Esophagus muscularis mucosa (tissue), 4 donors: ENCODE data around the gene GFI1B. TPM values are rescaled to one million over a fixed set of nuclear protein-coding genes. Genes with fewer than 3 reads are reported as not detected.

Source experiments
- DNase-seq: peaks from one replicate; pipeline ENCODE4 v3.0.0-alpha.2; 2017; ENCODE audit errors: extremely low spot score
- H3K27ac ChIP-seq, 4 donors: fragments of 200-600 bp; sonication (generic); replicated peaks in 1 of 4; 1 replicate in 3 of 4; 2 replicates in 1 of 4; pipeline ENCODE4 v1.5.1; 2016 to 2019; ENCODE audit warnings: mild to moderate bottlenecking in 1 of 4
- H3K27me3 ChIP-seq, 4 donors: fragments of 200-600 bp; sonication (generic); one replicate each; pipeline versions ENCODE4 v1.5.1 to v1.6.0; 2016 to 2019
- H3K36me3 ChIP-seq, 4 donors: fragments of 200-600 bp; sonication (generic); one replicate each; pipeline ENCODE4 v1.5.1; 2016 to 2019
- H3K4me1 ChIP-seq, 4 donors: fragments of 200-600 bp; sonication (generic); one replicate each; pipeline ENCODE4 v1.5.1; 2016 to 2019
- H3K4me3 ChIP-seq, 4 donors: fragments of 200-600 bp; sonication (generic); 1 replicate in 2 of 4; 2 replicates in 2 of 4; pipeline ENCODE4 v1.5.1; 2016 to 2019; ENCODE audit warnings: mild to moderate bottlenecking in 4 of 4, moderate library complexity in 1 of 4
- H3K9me3 ChIP-seq, 4 donors: fragments of 200-600 bp; sonication (generic); 1 replicate in 3 of 4; 2 replicates in 1 of 4; pipeline ENCODE4 v1.5.1; 2016 to 2019
- EP300 ChIP-seq: sonication (generic); formaldehyde crosslinking; IDR thresholded peaks from one replicate; pipeline ENCODE4 v1.6.1; 2017; ENCODE audit warnings: antibody characterized with exemption
- POLR2A ChIP-seq: fragments of 450-650 bp; IDR thresholded peaks from one replicate; pipeline ENCODE4 v1.6.1; 2017; ENCODE audit warnings: antibody characterized with exemption, moderate library complexity, mild to moderate bottlenecking, low read depth
- POLR2AphosphoS5 ChIP-seq, 2 donors: sonication (generic); formaldehyde crosslinking; IDR thresholded peaks; one replicate each; pipeline ENCODE4 v1.6.1; 2017; ENCODE audit warnings: antibody characterized with exemption in 2 of 2
- WGBS: methylation state at CpG from one replicate; pipeline ENCODE4 v1.1.5; 2018; 5-methylcytosine and 5-hydroxymethylcytosine counted together
- intact Hi-C: fragments of 100-400 bp; cut with DNase I; formaldehyde crosslinking; loops from one replicate; pipeline ENCODE4 v1.15.1; 2023
- total RNA-seq, 4 donors: library from RNA; depleted of rRNA; stranded (reverse); fragments of >200 nt; gene quantifications; one replicate each; pipeline versions ENCODE4 v1.1.0 to v1.2.1, GENCODE V29; 2016
- TF ChIP-seq, protein P1 (sequence below), 3 experiments: fragments of 200-600 bp in 2 of 3; fragments of 450-650 bp in 1 of 3; sonication (generic) in 2 of 3; IDR thresholded peaks; one replicate each; pipeline ENCODE4 v1.5.1; 2017 to 2019; ENCODE audit warnings: antibody characterized with exemption in 3 of 3, mild to moderate bottlenecking in 2 of 3, moderate library complexity in 1 of 3

The GFI1B gene
- total RNA-seq, 4 donors from 2014 or later, result 0.17 TPM; not detected in 3

DNA sequence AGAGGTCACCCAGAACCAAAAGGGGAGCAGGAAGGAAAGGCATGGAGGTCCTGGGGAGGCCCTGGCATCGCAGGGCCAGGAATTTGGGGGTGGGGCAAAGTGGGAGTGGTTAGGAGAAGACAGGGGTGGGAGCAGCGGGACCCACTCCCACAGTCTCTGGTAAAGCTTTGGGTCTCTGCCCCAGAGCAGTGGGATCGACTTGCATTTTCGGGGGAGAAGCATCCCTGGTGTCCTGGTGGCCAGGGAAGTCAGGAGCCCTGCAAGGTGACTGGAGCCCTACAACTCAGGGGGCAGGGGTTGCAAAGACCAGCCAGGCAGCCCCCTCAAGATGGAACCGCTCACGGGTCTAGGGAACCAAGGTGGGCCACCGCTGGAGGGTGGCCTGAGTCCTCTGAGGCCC is 29.9 kb downstream of the GFI1B start:
- no peak for DNase-seq
- intact Hi-C loops, result no loop called here
- H3K9me3 ChIP-seq, result peaks cover 0 to 14% (median 4%) of the 10 kb centered on the region in 4 donors
- peaks cover 0 to 50% (median 0%) of the 10 kb centered on the region in 4 donors for H3K27me3 ChIP-seq
- WGBS, result 68% methylated on average over 4 of the region's 7 CpGs
- no peak overlapping the region for H3K27ac ChIP-seq
- H3K36me3 ChIP-seq, result no peaks in the 10 kb centered on the region
- H3K4me1 ChIP-seq, result no peaks in the 10 kb centered on the region
- TF ChIP-seq POLR2A (no peak), EP300 (no peak), POLR2AphosphoS5 (IDR thresholded peaks at IDR 0.05) (no peak)
- TF ChIP-seq, protein P1, sequence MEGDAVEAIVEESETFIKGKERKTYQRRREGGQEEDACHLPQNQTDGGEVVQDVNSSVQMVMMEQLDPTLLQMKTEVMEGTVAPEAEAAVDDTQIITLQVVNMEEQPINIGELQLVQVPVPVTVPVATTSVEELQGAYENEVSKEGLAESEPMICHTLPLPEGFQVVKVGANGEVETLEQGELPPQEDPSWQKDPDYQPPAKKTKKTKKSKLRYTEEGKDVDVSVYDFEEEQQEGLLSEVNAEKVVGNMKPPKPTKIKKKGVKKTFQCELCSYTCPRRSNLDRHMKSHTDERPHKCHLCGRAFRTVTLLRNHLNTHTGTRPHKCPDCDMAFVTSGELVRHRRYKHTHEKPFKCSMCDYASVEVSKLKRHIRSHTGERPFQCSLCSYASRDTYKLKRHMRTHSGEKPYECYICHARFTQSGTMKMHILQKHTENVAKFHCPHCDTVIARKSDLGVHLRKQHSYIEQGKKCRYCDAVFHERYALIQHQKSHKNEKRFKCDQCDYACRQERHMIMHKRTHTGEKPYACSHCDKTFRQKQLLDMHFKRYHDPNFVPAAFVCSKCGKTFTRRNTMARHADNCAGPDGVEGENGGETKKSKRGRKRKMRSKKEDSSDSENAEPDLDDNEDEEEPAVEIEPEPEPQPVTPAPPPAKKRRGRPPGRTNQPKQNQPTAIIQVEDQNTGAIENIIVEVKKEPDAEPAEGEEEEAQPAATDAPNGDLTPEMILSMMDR (IDR thresholded peaks at IDR 0.05), result no peak
- H3K4me3 ChIP-seq, result no peak overlapping the region

DNA sequence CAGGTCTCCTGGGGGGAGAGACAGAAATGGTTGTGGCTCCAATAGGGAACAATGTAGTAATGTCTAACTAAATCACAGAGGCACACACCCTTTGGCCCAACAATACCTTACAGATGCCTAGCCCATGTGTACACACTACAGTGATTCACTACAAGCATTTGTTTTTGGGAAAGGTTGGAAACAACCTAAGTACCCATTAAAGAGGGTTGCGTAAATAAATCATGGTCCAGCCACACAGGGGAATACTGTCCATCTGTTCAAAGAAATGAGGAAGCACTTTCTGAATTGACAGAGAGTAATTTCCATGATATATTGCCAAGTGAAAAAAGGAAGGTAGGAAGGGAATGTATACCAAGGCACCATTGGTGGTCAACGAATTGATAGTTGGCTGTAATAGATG is 30.3 kb downstream of the GFI1B start:
- DNase-seq, result no peak
- Histone ChIP-seq H3K4me1 (no peaks in the 10 kb centered on the region), H3K4me3 (no peak overlapping the region), H3K9me3 (peaks cover 0 to 14% (median 4%) of the 10 kb centered on the region in 4 donors), H3K27me3 (peaks cover 0 to 45% (median 0%) of the 10 kb centered on the region in 4 donors), H3K27ac (no peak overlapping the region), H3K36me3 (no peaks in the 10 kb centered on the region)
- intact Hi-C loops, result no loop called here
- 76% methylated on average over 2 of the region's 2 CpGs for WGBS
- TF ChIP-seq POLR2A, result no peak
- no peak for TF ChIP-seq EP300
- TF ChIP-seq POLR2AphosphoS5 (IDR thresholded peaks at IDR 0.05), result no peak
- TF ChIP-seq, protein P1 (IDR thresholded peaks at IDR 0.05), result no peak

DNA sequence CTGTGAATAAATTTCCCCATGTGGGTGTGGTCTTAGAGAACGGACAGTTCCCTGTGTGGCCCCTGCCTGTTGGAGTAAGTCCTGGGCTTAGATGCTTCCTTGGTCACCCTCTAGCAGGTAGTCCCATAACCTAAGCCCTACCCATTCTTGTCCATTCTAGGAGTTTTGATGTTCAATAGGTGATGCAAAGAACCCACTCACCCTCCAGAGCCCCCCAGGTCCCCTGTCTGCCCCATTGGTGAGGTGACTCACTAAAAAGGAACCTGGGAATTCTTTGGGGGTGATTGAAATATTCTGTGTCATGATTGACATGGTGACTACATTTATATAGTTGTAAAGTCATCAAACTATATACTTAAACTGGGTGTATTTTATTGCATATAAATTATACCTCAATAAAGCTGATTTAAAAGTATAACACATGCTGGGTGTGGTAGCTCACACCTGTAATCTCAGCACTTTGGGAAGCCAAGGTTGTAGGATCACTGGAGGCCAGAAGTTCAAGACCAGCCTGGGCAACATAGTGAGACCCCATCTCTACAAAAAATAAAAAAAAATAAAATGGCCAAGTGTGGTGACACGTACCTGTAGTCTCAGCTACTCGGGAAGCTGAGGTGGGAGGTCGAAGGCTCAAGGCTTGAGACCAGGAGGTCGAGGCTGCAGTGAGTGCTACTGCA is 31.6 kb downstream of the GFI1B start:
- intact Hi-C loops, result no loop called here
- H3K9me3 ChIP-seq, result peaks cover 0 to 14% (median 7%) of the 10 kb centered on the region in 4 donors
- no peak for DNase-seq
- H3K4me1 ChIP-seq, result no peaks in the 10 kb centered on the region
- WGBS, result 70% methylated on average over 5 of the region's 5 CpGs
- H3K4me3 ChIP-seq, result no peak overlapping the region
- H3K27me3 ChIP-seq, result peaks cover 0 to 33% (median 0%) of the 10 kb centered on the region in 4 donors
- no peaks in the 10 kb centered on the region for H3K36me3 ChIP-seq
- TF ChIP-seq POLR2A (no peak), EP300 (no peak), POLR2AphosphoS5 (IDR thresholded peaks at IDR 0.05) (no peak)
- TF ChIP-seq, protein P1 (IDR thresholded peaks at IDR 0.05), result no peak
- no peak overlapping the region for H3K27ac ChIP-seq

DNA sequence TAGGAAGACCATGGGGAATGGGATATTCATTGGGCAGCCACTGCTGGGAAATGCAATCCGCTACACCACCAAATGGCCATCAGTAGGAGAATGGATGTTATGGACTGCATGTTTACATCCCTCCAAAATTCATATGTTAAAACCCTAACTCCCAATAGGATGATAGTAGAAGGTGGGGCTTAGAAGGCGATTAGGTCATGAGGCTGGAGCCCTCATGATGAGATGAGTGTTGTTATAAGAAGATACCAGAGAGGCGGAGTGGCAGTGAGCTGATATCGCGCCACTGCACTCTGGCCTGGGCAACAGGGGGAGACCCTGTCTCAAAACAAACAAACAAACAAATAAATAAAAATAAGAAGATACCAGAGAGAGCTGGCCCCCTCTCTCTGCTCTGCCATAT is 36.2 kb downstream of the GFI1B start:
- Histone ChIP-seq H3K27me3 (peaks cover 0 to 7% (median 0%) of the 10 kb centered on the region in 4 donors), H3K27ac (no peak overlapping the region), H3K36me3 (no peaks in the 10 kb centered on the region), H3K9me3 (peaks cover 0 to 26% (median 16%) of the 10 kb centered on the region in 4 donors), H3K4me3 (no peak overlapping the region), H3K4me1 (no peaks in the 10 kb centered on the region)
- DNase-seq, result no peak
- TF ChIP-seq, protein P1 (IDR thresholded peaks at IDR 0.05), result no peak
- TF ChIP-seq POLR2A, result no peak
- no peak for TF ChIP-seq EP300
- no peak for TF ChIP-seq POLR2AphosphoS5 (IDR thresholded peaks at IDR 0.05)
- WGBS, result 88% methylated on average over 5 of the region's 5 CpGs
- intact Hi-C loops, result no loop called here
